ENCODE data around the gene KCTD5. TPM values are rescaled to one million over a fixed set of nuclear protein-coding genes. Genes with fewer than 3 reads are reported as not detected.
A peak's percentile ranks its signal among the peaks of the same experiment; 100 is the strongest.

Gene KCTD5
- total and polyA plus RNA-seq, 9 of the 15 experiments (the other 6 are each of a cell fraction or from before 2014, with no cell fraction given): 0.73 to 58.3 (median 32.3) TPM

GRCh38 chr16:2720719-2721633 lies 38.7 kb downstream of the KCTD5 start (continued):
- TF ChIP-seq KDM4B (IDR thresholded peaks at IDR 0.05; ENCODE audit: borderline replicate concordance in 2 of 2, low read depth in 1 of 2): peak in 1 of 2 experiments; percentile 89; a peak in 2 of 4 replicates
- TF ChIP-seq POLR2G (IDR thresholded peaks at IDR 0.05; ENCODE audit: low read depth, low read length): peak; percentile 89
- TF ChIP-seq, protein P1, sequence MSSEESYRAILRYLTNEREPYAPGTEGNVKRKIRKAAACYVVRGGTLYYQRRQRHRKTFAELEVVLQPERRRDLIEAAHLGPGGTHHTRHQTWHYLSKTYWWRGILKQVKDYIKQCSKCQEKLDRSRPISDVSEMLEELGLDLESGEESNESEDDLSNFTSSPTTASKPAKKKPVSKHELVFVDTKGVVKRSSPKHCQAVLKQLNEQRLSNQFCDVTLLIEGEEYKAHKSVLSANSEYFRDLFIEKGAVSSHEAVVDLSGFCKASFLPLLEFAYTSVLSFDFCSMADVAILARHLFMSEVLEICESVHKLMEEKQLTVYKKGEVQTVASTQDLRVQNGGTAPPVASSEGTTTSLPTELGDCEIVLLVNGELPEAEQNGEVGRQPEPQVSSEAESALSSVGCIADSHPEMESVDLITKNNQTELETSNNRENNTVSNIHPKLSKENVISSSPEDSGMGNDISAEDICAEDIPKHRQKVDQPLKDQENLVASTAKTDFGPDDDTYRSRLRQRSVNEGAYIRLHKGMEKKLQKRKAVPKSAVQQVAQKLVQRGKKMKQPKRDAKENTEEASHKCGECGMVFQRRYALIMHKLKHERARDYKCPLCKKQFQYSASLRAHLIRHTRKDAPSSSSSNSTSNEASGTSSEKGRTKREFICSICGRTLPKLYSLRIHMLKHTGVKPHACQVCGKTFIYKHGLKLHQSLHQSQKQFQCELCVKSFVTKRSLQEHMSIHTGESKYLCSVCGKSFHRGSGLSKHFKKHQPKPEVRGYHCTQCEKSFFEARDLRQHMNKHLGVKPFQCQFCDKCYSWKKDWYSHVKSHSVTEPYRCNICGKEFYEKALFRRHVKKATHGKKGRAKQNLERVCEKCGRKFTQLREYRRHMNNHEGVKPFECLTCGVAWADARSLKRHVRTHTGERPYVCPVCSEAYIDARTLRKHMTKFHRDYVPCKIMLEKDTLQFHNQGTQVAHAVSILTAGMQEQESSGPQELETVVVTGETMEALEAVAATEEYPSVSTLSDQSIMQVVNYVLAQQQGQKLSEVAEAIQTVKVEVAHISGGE (CRISPR knock-in tag; IDR thresholded peaks at IDR 0.05): peak; percentile 94 to 99 (median 97); a peak in 5 of 6 replicates
- TF ChIP-seq HSF4 (CRISPR knock-in tag; IDR thresholded peaks at IDR 0.05; ENCODE audit: borderline replicate concordance): no peak
- no peak for TF ChIP-seq ERF (CRISPR knock-in tag; IDR thresholded peaks at IDR 0.05)
- no peak for TF ChIP-seq NFRKB (IDR thresholded peaks at IDR 0.05; ENCODE audit: low read depth)
- peak in 1 of 2 experiments; percentile 31; a peak in 1 of 4 replicates for TF ChIP-seq SIN3A (IDR thresholded peaks at IDR 0.05; ENCODE audit: borderline replicate concordance in 2 of 2, control insufficient read depth in 1 of 2, low read depth in 2 of 2, low read length in 2 of 2)
- 0 out of 4 replicates have a peak, but pooled peaks of 1 of the 2 experiments have one; percentile 20 for TF ChIP-seq FOXA3 (CRISPR knock-in tag; conservative IDR thresholded peaks at IDR 0.05 in 1 of 2, IDR thresholded peaks at IDR 0.05 in 1 of 2)
- no peak for TF ChIP-seq ZNF224 (CRISPR knock-in tag; IDR thresholded peaks at IDR 0.05)
- TF ChIP-seq, protein P2, sequence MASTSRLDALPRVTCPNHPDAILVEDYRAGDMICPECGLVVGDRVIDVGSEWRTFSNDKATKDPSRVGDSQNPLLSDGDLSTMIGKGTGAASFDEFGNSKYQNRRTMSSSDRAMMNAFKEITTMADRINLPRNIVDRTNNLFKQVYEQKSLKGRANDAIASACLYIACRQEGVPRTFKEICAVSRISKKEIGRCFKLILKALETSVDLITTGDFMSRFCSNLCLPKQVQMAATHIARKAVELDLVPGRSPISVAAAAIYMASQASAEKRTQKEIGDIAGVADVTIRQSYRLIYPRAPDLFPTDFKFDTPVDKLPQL (IDR thresholded peaks at IDR 0.05; ENCODE audit: extremely low read depth, insufficient read length): no peak
- no peak for TF ChIP-seq SREBF1 (IDR thresholded peaks at IDR 0.05; ENCODE audit: borderline replicate concordance, low read depth, low read length)
- TF ChIP-seq HEY1 (CRISPR knock-in tag; IDR thresholded peaks at IDR 0.05; ENCODE audit: borderline replicate concordance): no peak
- 0 out of 2 replicates have a peak, but pooled peaks have one; percentile 51 for TF ChIP-seq TARDBP (IDR thresholded peaks at IDR 0.05)
- peak; percentile 97 for TF ChIP-seq CREM (IDR thresholded peaks at IDR 0.05; ENCODE audit: low read depth)
- TF ChIP-seq, protein P3, sequence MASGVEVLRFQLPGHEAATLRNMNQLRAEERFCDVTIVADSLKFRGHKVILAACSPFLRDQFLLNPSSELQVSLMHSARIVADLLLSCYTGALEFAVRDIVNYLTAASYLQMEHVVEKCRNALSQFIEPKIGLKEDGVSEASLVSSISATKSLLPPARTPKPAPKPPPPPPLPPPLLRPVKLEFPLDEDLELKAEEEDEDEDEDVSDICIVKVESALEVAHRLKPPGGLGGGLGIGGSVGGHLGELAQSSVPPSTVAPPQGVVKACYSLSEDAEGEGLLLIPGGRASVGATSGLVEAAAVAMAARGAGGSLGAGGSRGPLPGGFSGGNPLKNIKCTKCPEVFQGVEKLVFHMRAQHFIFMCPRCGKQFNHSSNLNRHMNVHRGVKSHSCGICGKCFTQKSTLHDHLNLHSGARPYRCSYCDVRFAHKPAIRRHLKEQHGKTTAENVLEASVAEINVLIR (CRISPR knock-in tag; IDR thresholded peaks at IDR 0.05): peak; percentile 82
